ENCODE results near the gene FGF2.
"Not testable (repeated sequence)": the region's sequence is repeated elsewhere in the genome, so short reads cannot be mapped to it uniquely, and the experiment has no call there.

FGF2 gene

DNA sequence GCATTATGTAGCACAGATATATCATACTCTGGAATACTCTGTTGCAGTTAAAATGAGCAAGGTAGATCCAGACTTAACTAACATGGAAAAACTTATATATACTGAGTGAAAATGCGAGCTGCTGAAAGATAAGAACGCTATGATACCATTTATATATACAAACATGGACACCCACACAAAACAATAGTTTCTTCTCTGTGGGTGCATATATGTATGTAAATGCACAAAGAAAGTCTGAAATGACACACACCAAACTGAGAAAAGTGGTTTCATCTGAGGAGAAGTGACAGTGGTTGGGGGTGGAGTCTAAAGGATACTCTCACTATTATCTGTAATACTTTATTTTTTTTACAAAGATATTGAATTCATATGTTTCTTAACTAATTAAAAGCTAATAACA, 12.2 kb upstream of the FGF2 start:
- no peak for DNase-seq

DNA sequence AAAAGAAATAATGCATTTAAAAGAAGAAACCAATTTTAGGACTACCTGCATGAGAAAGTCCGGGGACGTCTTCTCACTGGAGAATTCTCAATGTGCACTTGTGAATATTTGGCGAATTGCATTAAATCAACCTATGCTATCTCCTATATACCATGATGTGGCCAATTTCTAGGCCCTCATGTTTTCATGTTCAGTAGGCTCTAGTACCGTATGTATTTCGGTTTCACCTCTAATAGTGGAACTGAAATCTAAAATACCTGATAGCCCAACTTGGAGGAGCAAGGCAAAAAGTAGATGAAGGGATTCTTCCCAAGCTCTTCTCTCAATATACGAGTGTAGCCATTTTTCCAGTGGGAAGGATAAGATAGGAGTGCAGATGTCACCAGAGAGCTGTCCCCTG, 11.4 kb upstream of the FGF2 start:
- DNase-seq, result no peak

DNA sequence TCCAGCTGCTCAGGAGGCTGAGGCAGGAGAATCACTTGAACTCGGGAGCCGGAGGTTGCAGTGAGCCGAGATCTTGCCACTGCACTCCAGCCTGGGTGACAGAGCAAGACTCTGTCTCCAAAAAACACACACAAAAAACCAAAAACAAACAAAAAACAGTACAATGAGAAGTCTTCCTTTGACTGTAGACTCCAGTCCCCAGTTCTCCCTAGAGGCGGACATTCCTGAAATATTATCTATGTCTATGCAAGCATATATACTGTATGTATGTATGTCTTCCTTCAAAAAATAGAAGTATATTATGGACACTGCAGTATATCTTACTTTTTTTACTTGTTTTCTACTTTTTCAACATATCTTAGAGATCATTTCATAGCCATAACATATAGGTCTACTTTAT, 10.2 kb upstream of the FGF2 start:
- no peak for DNase-seq

DNA sequence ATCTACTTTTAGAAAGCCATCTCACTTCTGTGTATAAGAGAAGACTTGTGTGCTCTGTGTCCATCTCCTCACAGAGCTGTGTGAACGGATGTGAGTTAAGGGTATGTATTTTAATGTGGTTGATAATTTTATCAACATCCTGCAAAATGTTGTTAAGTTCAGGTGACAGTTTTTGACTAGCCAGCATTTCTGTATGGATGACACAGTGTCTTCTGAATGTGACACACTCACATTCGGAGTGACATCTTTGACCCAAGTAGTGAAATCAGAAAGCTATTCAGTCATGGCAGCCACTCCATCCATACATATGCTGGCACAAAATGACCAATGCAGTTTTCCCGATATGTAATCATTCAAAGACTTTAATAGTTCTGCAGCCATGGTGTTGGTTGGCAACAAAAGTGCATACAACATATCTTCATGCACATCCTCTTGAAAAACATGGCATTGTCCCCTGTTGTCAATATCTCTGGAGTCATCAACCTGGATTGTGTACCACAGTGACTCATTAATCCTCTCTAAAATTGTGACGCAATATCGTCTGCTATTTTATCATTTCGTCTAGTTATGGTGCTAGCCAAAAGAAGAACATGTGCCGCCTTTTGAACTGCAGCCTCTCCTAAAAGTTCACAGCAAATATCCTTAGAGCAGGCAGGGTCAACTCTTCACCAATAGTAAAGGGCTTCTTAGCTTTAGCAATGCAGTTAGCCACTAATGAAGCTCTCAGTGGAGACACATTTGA, 6.8 kb upstream of the FGF2 start:
- DNase-seq, result no peak

DNA sequence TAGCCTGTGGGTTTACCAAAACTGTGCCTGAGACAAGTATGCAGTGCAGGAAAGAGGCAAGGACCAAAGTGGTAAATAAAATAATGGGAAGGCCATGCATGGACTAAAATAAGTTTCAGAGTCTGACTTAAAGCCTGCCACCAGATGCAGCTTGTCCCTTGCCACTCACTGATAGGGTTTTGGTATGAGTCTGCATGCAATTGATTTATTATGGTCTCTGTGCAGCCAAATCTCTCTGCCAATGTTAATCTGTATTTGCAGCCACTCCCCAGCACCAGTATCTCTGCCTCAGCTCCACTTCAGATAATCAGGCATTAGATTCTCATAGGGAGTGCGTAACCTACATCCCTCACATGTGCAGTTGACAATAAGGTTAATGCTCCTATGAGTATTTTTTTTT, 5.5 kb upstream of the FGF2 start:
- DNase-seq, result no peak

DNA sequence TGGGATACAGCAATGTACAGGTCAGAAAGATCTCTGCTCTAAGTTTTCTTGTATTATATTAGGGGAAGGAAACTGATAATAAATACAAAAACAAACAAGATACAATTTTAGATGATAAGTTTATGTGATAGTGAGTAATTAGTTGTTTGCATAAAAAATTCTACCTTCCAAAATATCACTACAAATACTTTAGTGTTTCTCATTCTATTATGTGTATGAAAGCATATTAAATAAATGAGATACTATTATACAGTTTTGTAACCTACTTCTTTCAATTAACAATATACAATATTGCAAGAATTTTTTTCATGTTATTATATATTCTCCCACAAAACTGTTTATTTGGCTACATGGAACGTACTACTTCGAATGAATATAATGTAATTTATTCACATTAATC, 4.2 kb upstream of the FGF2 start:
- DNase-seq, result no peak

DNA sequence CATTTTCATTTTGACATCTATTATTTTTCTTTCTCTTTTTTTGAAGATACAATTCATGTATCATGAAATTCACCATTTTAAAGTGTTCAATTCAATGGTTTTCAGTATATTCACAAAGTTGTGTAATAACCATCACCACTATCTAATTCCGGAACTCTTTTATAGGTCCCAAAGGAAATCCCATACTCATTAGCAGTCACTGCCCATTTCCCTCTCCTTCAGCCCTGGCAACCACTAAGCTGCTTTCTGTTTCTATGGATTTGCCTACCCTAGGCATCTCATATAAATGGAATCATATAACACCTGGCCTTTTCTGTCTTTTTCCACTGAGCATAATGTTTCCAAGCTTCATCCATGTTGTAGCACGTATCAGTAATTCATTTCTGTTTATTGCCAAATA, 3.2 kb upstream of the FGF2 start:
- no peak for DNase-seq

DNA sequence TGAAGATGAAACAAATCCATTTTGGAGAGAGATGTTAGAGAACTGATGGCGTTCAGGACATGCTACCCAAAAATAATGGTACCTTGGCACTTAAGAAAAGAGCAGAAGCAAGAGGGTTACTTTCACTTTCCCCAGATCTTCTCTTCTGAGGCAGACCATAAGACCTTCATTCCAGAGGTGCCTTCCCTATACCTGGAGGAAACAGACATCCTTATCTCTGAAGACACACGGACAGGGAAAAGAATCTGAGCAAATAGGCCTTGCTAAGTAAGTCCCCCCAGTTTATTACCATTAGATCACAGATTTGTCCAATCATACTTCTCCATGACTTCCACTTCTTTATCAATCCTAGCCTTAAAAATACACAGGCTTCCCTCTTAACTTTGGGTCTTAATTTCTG, 2.0 kb upstream of the FGF2 start:
- no peak for DNase-seq

DNA sequence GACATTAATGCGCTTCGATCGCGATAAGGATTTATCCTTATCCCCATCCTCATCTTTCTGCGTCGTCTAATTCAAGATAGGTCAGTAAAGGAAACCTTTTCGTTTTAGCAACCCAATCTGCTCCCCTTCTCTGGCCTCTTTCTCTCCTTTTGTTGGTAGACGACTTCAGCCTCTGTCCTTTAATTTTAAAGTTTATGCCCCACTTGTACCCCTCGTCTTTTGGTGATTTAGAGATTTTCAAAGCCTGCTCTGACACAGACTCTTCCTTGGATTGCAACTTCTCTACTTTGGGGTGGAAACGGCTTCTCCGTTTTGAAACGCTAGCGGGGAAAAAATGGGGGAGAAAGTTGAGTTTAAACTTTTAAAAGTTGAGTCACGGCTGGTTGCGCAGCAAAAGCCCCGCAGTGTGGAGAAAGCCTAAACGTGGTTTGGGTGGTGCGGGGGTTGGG, 528 bp upstream of the FGF2 start:
- no peak for DNase-seq

DNA sequence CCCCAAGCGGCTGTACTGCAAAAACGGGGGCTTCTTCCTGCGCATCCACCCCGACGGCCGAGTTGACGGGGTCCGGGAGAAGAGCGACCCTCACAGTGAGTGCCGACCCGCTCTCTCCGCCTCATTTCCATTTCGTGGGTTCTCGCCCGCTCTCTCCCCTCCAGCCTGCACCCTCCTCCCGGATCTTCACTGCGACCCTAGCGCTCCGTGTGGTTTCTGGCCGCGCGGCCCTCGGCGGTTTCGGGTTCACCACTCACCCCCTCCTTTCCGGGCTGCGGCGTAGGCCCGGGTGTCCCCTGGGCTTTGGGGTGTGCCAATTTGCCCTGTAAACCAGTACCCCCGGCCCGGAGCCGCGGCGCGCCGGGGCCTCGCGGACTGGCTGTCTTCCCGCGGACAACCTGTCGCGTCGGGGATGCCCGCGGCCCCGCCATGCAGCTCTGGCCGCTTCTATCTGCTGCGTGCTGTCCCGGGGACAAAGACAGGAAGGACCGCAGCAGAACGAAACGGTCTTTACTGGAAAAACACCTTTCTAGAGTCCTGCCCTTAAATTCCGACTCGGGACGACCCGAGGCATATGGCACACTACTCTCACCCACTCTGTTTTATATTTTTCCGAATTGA, 737 bp downstream of the FGF2 start:
- no peak for DNase-seq

DNA sequence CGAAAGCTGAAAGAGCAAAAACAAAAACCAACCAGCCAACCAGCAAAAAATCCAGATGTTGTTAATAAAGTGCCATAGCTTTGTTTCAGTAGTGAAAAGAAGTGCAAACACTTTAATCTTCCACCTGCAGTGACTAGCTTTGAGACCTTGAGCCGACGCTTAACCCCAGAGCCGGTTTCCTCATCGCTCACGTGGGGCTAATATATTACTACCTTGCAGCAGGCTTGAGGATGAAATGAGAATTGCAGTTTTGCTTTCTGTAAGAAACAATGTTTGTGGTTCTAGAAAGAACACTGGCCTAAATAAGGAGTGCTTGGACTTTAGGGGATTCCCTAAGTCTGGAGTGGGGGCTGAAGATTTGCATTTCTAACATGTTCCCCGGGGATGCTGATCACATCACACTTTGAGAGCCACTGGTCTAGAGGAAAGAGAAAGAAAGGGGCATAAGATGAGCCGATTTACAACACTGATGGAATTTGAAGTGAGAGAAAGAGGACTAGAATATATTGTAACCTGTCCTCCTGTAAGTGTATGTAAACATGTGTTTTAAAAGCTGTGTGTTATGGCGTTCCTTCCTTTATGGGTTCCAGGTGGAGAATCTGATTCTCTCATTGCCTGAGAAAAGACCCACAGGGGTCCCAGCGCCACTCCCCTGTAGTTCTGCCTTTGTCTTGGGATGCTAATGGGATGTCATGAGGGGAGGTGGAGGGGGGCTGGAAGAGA, 1.4 kb downstream of the FGF2 start:
- no peak for DNase-seq

DNA sequence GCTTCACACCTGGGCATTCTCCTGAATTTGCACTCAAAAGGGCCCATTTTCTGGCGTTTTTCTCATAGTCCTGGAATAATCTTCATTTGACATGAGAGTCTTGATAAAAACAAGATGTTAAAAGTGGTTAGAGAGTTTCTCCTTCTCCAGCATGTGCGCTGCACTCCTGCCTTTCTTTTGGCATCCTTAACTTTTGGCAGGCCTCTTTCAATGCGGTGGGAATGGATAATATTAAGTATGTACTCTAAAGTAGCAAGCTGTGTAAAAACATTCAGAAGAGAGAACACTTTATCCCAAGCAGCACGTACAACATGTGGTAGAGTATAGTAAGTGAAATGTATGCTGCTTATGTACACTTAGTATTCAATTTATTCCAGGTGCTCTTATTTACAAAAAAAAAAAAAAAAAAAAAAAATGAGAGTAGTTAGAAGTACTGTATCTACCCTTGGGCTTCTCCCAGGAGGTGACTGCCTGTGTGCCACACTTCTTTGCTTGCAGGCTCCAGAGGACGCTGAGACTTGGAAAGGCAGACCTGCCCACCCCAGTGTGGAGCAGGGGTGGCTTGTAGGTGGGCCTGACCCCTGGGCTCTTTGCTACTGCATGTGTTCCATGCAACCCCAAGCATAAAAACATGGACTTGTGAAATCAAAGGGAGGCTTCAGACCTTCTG, 3.9 kb downstream of the FGF2 start:
- no peak for DNase-seq

DNA sequence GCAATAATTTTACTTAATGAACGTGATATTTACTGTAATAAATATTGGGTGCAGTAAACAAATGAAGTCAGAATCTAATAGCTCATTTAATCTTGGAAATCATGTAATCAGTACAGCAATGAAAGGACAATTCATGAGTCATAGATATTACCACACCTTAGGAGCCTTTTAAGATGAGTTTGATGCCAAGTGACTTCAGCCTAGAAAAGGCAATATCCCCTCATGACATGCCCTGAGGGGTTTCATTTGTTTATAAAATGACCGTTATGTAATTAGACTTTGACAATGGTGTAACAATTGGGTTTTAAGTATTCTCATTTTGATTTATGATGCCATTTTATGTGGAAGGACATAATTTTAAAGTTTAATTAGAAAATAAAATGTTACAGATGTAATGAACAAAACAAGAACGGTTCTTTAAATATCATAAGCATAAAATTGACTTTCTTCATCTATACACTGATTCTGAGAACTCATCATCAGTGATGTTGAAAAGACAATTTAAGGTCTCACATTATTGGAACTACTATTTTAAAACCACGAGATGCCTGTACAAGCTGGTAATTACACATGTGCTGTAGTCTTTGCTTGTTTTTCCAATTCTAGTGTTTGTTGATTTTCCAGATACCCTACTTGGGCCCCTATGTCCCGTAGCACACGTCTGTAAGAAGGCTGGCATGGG, 5.0 kb downstream of the FGF2 start:
- no peak for DNase-seq

DNA sequence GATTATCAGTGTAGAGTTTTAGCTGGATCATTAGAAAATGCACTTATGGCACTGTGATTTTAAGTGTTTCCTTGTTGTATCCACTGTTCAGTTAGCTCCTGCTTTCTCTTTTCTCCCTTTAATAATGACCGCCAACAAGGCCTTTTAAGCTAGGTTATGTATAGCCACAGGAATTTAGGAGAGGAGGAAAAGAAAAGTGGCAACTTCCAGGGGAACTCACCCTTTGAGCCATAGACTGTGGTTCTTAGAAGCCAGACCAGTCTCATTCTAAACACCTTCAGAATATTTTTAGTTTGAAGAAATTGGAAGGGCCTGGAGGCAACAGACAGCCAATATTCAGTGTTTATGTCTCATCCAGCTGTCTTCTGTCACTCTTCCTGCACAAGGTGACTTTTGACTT, 6.1 kb downstream of the FGF2 start:
- no peak for DNase-seq

DNA sequence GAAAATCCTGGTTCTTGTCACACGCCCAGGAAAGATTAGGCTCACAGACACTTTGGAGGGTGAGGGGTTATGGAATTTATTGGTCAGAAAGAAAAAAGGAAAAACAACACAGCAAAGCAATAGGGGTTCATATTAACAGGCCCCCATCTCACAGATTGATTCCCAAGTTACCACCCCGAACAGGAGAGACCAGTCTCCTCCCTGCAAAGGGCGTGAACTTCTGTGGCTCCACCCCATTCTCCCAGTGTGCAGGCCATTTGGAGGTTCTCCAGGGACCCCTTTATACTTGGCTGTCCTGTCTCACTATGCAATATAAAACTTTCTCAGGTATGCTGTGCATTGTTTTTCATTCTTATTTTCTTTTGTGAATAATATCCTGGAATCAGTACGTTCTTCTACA, 7.4 kb downstream of the FGF2 start:
- no peak for DNase-seq

DNA sequence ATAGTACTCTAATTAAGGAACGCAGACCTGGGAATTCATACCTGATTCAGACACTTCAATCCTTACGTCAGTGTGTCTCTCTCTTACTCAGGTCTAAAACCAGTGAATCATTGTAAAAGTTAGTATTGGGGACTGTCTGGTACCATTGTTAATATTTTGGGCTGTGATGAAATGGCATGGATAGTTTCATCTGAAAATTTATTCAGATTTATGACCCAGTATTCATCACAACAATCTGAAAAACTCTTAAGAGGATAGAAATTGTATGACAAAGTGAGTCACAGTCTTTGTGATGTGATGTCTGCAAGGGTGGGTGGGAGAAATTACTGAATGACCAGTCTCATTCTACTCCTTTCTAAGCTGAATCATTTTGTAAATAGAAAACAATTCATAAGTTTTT, 10.3 kb downstream of the FGF2 start:
- no peak for DNase-seq

DNA sequence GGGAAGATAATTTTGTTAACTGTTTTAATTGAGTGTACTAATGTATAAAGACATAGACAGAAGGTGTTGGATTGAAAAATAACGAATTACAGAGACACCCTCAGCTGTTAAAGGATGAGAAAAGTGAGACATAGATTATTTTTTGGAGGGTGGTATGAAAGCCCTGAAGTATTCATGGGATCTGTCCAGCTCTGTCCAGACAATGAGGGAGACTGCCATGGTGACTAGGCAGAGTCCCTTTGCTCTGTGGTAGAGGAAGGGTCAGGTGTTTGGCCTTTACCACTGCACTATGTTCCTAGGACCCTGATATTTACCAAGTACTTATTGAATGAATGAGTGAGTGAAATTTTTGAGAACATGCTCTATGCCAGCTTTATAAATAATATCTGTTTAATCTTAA, 11.4 kb downstream of the FGF2 start:
- no peak for DNase-seq

DNA sequence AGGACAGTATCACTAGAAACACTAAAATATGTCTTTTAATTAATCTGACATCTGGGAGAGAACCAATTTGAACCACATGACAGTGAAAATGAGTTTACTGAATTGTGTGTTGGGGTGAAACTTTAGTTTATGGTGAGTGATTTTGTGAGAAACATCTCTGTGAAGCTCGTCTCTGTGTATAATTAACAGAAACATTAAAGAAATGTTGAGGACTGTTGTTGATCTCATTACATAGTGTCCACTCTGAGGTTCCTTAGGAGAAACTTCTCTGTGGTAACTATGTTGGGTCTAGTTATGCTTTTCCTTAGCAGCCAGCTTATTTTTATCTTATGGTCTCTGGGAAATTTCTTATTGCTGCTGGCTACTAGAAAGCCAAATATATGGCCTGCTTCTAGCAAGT, 15.8 kb downstream of the FGF2 start:
- no peak for DNase-seq

DNA sequence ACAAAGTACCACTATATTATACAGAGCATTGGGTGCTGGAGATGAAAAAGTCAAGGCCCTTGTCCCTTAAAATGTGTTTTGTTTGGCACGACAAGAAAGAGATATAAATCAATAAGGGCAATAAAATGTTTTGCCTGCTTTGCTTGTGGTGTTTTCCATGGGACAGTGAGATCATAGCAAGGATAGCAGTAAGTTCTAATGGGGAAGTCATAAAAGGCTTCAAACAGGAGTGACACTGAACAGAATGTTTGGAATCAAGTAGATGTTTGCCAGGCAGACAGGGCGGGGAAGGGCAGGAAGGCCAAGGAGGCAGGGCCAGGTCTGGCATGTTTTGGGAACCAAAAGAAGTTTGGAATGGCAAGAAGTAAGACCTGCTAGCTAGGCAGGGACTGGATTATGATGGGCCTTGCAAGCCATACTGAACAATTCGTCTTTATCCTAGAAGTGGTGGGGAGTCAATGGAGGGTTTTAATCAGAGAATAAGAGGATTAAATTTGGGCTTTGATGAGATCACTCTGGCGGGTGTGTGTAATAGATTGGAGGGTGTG, 16.4 kb downstream of the FGF2 start:
- DNase-seq, result no peak

DNA sequence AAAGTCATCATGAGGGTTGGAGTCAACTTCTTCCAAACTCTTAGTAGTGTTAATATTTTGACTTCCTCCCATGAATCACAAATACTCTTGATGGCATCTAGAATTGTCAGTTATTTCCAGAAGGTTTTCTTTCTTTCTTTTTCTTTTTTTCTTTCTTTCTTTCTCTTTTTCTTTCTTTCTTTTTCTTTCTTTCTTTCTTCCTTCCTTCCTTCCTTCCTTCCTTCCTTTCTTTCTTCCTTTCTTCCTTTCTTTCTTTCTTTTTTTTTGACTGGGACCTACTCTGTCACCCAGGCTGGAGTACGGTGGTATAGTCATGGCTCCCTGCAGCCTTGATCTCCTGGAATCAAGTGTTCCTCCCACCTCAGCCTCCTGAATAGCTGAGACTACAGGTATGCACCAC, 17.8 kb downstream of the FGF2 start:
- DNase-seq, result not testable (repeated sequence)

DNA sequence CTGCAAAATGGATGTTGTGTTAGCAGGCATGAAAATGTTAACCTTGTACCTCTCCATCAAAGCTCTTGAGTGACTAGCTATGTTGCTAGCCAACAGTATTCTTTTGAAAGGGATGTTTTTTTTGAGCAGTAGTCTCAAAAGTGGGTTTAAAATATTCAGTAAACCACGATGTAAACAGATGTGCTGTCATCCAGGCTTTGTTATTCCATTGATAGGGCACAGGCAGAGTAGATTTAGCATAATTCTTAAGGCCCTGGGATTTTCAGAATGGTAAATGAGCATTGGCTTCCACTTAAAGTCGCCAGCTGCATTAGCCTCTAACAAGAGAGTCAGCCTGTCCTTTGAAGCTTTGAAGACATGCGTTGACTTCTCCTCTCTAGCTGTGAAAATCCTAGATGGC, 18.4 kb downstream of the FGF2 start:
- DNase-seq, result no peak

DNA sequence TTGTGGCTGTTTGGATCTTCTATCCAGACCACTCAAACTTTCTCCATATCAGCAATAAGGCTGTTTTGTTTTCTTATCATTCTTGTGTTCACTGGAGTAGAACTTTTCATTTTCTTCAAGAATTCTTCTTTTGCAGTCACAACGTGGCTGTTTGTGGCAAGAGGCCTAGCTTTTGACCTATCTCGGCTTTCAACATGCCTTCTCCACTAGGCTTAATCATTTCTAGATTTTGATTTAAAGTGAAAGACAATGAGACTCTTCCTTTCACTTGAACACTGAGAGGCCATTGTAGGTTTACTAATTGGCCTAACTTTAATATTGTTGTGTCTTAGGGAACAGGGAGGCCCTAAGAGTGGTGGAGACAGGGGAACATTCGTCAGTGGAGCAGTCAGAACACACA, 19.1 kb downstream of the FGF2 start:
- DNase-seq, result no peak

DNA sequence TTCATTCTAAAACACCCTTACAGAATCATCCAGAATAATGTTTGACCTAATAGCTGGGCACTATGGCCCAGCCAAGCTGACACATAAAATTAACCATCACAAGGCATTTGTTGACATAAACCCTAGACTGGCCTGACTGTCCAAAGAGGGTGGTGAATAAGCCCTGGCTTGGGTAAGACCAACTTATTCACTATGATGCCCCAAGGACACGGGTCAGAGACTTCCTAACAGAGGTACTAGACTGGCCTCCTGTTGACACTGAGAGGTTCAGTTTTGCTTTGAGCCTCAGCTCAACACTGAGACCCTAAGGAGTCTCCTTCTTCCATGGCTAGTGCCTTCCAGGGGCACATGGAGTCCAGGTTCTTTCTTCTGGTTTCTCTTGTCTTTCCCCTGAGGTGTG, 21.3 kb downstream of the FGF2 start:
- no peak for DNase-seq

Measured in effector CD4-positive, alpha-beta T cell (primary cell).